Neural cell (in vitro differentiated cells): ENCODE data around the gene WNK2. TPM values are rescaled to one million over a fixed set of nuclear protein-coding genes. Genes with fewer than 3 reads are reported as not detected.

ENCODE experiments used
- H2AFZ ChIP-seq: fragments of 200-600, 300-800 bp; sonication (generic), shearing (Covaris generic); 2 replicates; pipeline ENCODE4 v1.6.0; 2014; ENCODE audit warnings: low read depth, mild to moderate bottlenecking, antibody characterized with exemption, low read length, moderate library complexity
- H3F3A ChIP-seq: fragments of 200-600 bp; shearing (Covaris generic); 2 replicates; pipeline ENCODE4 v1.6.1; 2016; ENCODE audit warnings: mild to moderate bottlenecking, moderate library complexity, mixed read lengths, antibody characterized with exemption, low read length; ENCODE audit not compliant: insufficient read depth, poor library complexity, severe bottlenecking
- H3K27ac ChIP-seq: fragments of 200-600, 300-800 bp; sonication (generic), shearing (Covaris generic); 2 replicates; pipeline ENCODE4 v1.5.1; 2014; ENCODE audit warnings: mild to moderate bottlenecking, low read length, moderate library complexity
- H3K27me3 ChIP-seq: fragments of 300-800, 200-600 bp; sonication (generic), shearing (Covaris generic); 2 replicates; pipeline ENCODE4 v1.6.0; 2014; ENCODE audit warnings: mild to moderate bottlenecking, low read depth, low read length, moderate library complexity; ENCODE audit not compliant: insufficient read depth
- H3K36me3 ChIP-seq: fragments of 300-800, 200-600 bp; sonication (generic), shearing (Covaris generic); 2 replicates; pipeline ENCODE4 v1.5.1; 2014; ENCODE audit warnings: mild to moderate bottlenecking, antibody characterized with exemption, low read length, moderate library complexity; ENCODE audit not compliant: insufficient read depth
- H3K4me2 ChIP-seq: fragments of 300-800, 200-600 bp; sonication (generic), shearing (Covaris generic); 2 replicates; pipeline ENCODE4 v1.6.0; 2014; ENCODE audit warnings: mild to moderate bottlenecking, low read length
- H3K4me3 ChIP-seq: fragments of 300-800, 200-600 bp; sonication (generic), shearing (Covaris generic); 2 replicates; pipeline ENCODE4 v1.5.1; 2014; ENCODE audit warnings: mild to moderate bottlenecking, low read length, moderate library complexity
- H3K79me2 ChIP-seq: fragments of 200-600 bp; shearing (Covaris generic); replicated peaks from 2 replicates; pipeline ENCODE4 v1.6.0; 2014; ENCODE audit warnings: mild to moderate bottlenecking, low read length, moderate library complexity; ENCODE audit not compliant: insufficient read depth
- H3K9ac ChIP-seq: fragments of 300-800, 200-600 bp; sonication (generic), shearing (Covaris generic); 2 replicates; pipeline ENCODE4 v1.6.1; 2016; ENCODE audit warnings: mild to moderate bottlenecking, low read length, mixed read lengths
- H3K9me2 ChIP-seq: fragments of 200-600 bp; shearing (Covaris generic); 2 replicates; pipeline ENCODE4 v1.6.1; 2016; ENCODE audit warnings: mild to moderate bottlenecking, low read length, mixed read lengths; ENCODE audit not compliant: insufficient read depth
- H3K9me3 ChIP-seq: fragments of 200-600, 300-800 bp; sonication (generic), shearing (Covaris generic); 2 replicates; pipeline ENCODE4 v1.6.1; 2016; ENCODE audit warnings: mild to moderate bottlenecking, mixed run types, low read length, moderate library complexity, mixed read lengths
- H4K20me1 ChIP-seq: fragments of 200-600 bp; shearing (Covaris generic); 2 replicates; pipeline ENCODE4 v1.6.1; 2016; ENCODE audit warnings: mild to moderate bottlenecking, mixed run types; ENCODE audit not compliant: insufficient read depth
- EP300 ChIP-seq: fragments of 450-650 bp; conservative IDR thresholded peaks from 2 replicates; pipeline ENCODE4 v1.6.1; 2014; ENCODE audit warnings: antibody characterized with exemption, mild to moderate bottlenecking, moderate library complexity; ENCODE audit not compliant: poor library complexity, severe bottlenecking
- EZH2 ChIP-seq: fragments of 200-600, 300-800 bp; shearing (Covaris generic), sonication (generic); IDR thresholded peaks from 2 replicates; pipeline ENCODE4 v1.6.1; 2014; ENCODE audit warnings: antibody characterized with exemption, low read length, borderline replicate concordance, mild to moderate bottlenecking; ENCODE audit not compliant: insufficient read depth, poor library complexity, severe bottlenecking
- MXI1 ChIP-seq: fragments of 450-650 bp; conservative IDR thresholded peaks from 2 replicates; pipeline ENCODE4 v1.6.1; 2014; ENCODE audit warnings: antibody characterized with exemption, mild to moderate bottlenecking; ENCODE audit not compliant: poor library complexity, severe bottlenecking
- POLR2AphosphoS5 ChIP-seq: IDR thresholded peaks from 2 replicates; pipeline ENCODE4 v1.6.1; 2012
- RAD21 ChIP-seq: fragments of 450-650 bp; conservative IDR thresholded peaks from 2 replicates; pipeline ENCODE4 v1.6.1; 2014; ENCODE audit warnings: antibody characterized with exemption, mild to moderate bottlenecking, moderate library complexity
- SMC3 ChIP-seq: fragments of 450-650 bp; conservative IDR thresholded peaks from 2 replicates; pipeline ENCODE4 v1.6.1; 2014; ENCODE audit warnings: antibody characterized with exemption, mild to moderate bottlenecking, moderate library complexity; ENCODE audit not compliant: poor library complexity
- TAF1 ChIP-seq: IDR thresholded peaks from 2 replicates; pipeline ENCODE4 v1.6.1; 2012; ENCODE audit warnings: low read depth
- polyA plus RNA-seq: library from polyadenylated mRNA; depleted of rRNA; stranded (reverse); fragments of >200 nt; gene quantifications from 2 replicates; pipeline ENCODE4 v1.2.3, GENCODE V29; 2014
- TF ChIP-seq, protein P1 (sequence below): fragments of 450-650 bp; IDR thresholded peaks from 2 replicates; pipeline ENCODE4 v1.5.1; 2014; ENCODE audit warnings: antibody characterized with exemption, mild to moderate bottlenecking, moderate library complexity; ENCODE audit not compliant: poor library complexity, severe bottlenecking
- TF ChIP-seq, protein P2 (sequence below): IDR thresholded peaks from 2 replicates; pipeline ENCODE4 v1.6.1; 2012; ENCODE audit warnings: borderline replicate concordance

Gene WNK2
- polyA plus RNA-seq, 1 donor from 2014 or later, result 37.1 TPM

DNA sequence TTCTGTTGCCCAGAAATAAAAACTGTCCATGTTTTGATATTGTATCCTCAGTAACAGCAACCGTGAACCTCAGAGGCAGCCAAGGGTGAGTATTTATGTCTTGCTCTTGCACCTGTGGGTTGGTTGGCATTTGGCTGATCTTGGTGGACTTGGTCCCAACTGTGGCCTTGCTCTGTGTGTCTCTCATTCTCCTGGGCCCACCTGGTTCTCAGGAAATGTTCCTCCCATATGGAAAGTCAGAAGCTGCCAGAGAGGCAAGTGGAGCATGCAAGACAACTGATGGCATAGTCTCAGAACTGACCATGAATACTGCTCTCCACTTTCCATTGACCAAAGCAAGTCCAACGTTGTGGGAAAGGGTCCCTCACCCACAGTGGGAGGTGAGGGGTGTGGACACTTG lies 36.3 kb upstream of the WNK2 start:
- H3K4me3 ChIP-seq, result no peak overlapping the region
- H4K20me1 ChIP-seq, result no peaks in the 10 kb centered on the region
- no peak overlapping the region for H2AFZ ChIP-seq
- H3K4me2 ChIP-seq, result no peak overlapping the region
- TF ChIP-seq TAF1 (no peak), RAD21 (no peak), SMC3 (no peak)
- TF ChIP-seq, protein P1, sequence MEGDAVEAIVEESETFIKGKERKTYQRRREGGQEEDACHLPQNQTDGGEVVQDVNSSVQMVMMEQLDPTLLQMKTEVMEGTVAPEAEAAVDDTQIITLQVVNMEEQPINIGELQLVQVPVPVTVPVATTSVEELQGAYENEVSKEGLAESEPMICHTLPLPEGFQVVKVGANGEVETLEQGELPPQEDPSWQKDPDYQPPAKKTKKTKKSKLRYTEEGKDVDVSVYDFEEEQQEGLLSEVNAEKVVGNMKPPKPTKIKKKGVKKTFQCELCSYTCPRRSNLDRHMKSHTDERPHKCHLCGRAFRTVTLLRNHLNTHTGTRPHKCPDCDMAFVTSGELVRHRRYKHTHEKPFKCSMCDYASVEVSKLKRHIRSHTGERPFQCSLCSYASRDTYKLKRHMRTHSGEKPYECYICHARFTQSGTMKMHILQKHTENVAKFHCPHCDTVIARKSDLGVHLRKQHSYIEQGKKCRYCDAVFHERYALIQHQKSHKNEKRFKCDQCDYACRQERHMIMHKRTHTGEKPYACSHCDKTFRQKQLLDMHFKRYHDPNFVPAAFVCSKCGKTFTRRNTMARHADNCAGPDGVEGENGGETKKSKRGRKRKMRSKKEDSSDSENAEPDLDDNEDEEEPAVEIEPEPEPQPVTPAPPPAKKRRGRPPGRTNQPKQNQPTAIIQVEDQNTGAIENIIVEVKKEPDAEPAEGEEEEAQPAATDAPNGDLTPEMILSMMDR, result no peak
- no peaks in the 10 kb centered on the region for H3K9me2 ChIP-seq
- no peaks in the 10 kb centered on the region for H3K79me2 ChIP-seq
- H3K27me3 ChIP-seq, result no peaks in the 10 kb centered on the region
- H3K27ac ChIP-seq, result no peak overlapping the region
- H3K36me3 ChIP-seq, result no peaks in the 10 kb centered on the region
- no peaks in the 10 kb centered on the region for H3F3A ChIP-seq
- H3K9me3 ChIP-seq, result no peaks in the 10 kb centered on the region
- no peak overlapping the region for H3K9ac ChIP-seq

DNA sequence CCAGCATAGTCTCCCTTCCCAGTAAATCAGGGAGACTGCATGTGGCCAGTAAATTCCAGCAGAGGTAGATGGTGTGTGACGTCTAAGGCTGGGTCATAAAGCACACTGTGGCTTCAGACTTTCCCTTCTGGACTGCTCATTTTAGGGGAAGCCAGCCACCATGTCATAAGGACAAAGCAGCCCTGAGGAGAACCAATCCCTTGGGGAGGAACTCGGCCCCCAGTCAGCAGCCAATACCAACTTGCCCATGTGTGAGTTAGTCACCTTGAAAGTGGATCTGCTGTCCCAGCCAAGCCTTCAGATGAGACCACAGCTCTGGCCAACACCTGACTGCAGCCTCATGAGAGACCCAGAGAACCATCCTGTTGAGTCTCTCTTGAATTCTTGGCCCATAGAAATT lies 35.2 kb upstream of the WNK2 start:
- Histone ChIP-seq H3K79me2 (no peaks in the 10 kb centered on the region), H3K9ac (no peak overlapping the region), H3K27me3 (no peaks in the 10 kb centered on the region), H4K20me1 (no peaks in the 10 kb centered on the region), H3F3A (no peaks in the 10 kb centered on the region), H3K4me2 (no peak overlapping the region), H2AFZ (no peak overlapping the region), H3K36me3 (no peaks in the 10 kb centered on the region), H3K9me3 (no peaks in the 10 kb centered on the region), H3K9me2 (no peaks in the 10 kb centered on the region), H3K27ac (no peak overlapping the region), H3K4me3 (no peak overlapping the region)
- TF ChIP-seq, protein P1, result no peak
- TF ChIP-seq MXI1, result no peak
- TF ChIP-seq RAD21, result no peak
- no peak for TF ChIP-seq EZH2
- no peak for TF ChIP-seq EP300
- TF ChIP-seq, protein P2, sequence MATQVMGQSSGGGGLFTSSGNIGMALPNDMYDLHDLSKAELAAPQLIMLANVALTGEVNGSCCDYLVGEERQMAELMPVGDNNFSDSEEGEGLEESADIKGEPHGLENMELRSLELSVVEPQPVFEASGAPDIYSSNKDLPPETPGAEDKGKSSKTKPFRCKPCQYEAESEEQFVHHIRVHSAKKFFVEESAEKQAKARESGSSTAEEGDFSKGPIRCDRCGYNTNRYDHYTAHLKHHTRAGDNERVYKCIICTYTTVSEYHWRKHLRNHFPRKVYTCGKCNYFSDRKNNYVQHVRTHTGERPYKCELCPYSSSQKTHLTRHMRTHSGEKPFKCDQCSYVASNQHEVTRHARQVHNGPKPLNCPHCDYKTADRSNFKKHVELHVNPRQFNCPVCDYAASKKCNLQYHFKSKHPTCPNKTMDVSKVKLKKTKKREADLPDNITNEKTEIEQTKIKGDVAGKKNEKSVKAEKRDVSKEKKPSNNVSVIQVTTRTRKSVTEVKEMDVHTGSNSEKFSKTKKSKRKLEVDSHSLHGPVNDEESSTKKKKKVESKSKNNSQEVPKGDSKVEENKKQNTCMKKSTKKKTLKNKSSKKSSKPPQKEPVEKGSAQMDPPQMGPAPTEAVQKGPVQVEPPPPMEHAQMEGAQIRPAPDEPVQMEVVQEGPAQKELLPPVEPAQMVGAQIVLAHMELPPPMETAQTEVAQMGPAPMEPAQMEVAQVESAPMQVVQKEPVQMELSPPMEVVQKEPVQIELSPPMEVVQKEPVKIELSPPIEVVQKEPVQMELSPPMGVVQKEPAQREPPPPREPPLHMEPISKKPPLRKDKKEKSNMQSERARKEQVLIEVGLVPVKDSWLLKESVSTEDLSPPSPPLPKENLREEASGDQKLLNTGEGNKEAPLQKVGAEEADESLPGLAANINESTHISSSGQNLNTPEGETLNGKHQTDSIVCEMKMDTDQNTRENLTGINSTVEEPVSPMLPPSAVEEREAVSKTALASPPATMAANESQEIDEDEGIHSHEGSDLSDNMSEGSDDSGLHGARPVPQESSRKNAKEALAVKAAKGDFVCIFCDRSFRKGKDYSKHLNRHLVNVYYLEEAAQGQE, result no peak
- TF ChIP-seq TAF1, result no peak
- no peak for TF ChIP-seq POLR2AphosphoS5
- no peak for TF ChIP-seq SMC3
